HG02840 (cell line): ENCODE data around the gene NRIP2.
"Not testable (repeated sequence)": the region's sequence is repeated elsewhere in the genome, so short reads cannot be mapped to it uniquely, and the experiment has no call there.

Source experiments
- ATAC-seq: cut with Tn5 transposase; IDR thresholded peaks from one replicate; pipeline ENCODE4 v1.9.1; 2021; ENCODE audit warnings: mild to moderate bottlenecking, moderate library complexity, moderate number of reproducible peaks; ENCODE audit not compliant: unreplicated experiment, low FRiP score

NRIP2 gene

DNA sequence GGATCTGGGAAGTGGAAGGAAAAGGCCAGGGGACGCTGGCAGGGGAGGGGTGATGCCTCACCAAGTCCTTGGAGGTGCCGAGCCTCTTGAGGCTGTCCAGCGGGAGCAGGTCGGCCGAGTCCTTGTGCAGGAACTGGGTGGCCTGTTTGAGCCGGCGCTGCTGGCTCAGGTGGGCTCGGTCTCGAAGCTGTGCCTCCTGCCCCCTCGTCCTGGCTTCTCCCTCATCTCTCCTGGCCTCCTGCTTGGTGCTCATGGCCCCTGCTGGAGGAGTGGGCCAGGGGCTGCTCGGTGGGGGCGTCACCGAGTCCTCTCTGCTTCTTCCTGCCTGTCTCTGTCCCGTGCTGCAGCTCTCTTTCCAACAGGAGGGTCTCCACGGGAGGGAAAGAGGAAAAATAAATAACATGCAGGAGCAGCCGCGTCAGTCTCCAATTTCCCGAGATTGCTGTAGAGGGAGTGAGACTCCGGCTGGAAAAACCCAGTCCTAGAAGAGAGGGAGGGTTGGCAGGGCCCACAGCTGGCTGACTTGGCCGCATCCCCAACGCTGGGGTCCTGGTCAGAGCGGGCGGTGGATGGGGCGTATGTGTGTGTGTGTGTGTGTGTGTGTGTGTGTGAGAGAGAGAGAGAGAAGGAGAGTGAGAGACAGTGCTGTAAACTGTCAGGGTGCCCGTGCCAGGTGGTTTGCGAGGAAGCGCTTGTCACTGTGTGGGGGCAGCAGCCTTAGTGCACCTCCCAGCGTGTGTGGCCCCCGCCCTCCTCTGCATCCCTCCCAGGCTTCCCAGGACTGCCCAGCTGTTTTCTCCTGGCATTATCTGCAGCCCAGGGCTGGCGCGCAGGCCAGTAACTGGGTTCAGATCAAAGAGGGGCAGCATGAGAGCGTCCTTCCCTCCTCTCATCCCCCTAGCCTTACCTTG, at the start of gene NRIP2:
Gene NRIP2 (minus strand): TSS at position 455 of the 911 bp plus-strand sequence. CDS start 52 bp downstream, at position 403.
- ATAC-seq = no peak

DNA sequence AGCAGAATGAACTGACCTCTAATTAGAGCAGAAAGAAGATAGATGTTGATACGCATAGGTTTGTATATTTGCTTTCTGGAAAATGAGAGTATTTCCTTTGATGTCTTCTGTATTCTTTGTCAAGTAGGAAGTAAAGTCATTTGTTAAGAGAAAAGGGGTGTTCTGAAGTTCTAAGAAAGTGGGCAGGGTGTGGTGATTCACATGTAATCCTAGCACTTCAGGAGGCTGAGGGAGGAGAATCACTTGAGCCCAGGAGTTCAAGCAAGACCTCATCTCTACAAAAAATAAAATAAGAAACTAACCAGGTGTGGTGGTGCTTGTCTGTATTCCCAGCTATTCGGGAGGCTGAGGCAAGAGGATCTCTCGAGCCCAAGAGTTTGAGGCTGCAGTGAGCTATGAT, 45.0 kb upstream of the NRIP2 start:
- ATAC-seq = no peak

- ATAC-seq = no peak
Observed at GRCh38 chr12:2877953-2878732, 43.3 kb upstream of the NRIP2 start.

DNA sequence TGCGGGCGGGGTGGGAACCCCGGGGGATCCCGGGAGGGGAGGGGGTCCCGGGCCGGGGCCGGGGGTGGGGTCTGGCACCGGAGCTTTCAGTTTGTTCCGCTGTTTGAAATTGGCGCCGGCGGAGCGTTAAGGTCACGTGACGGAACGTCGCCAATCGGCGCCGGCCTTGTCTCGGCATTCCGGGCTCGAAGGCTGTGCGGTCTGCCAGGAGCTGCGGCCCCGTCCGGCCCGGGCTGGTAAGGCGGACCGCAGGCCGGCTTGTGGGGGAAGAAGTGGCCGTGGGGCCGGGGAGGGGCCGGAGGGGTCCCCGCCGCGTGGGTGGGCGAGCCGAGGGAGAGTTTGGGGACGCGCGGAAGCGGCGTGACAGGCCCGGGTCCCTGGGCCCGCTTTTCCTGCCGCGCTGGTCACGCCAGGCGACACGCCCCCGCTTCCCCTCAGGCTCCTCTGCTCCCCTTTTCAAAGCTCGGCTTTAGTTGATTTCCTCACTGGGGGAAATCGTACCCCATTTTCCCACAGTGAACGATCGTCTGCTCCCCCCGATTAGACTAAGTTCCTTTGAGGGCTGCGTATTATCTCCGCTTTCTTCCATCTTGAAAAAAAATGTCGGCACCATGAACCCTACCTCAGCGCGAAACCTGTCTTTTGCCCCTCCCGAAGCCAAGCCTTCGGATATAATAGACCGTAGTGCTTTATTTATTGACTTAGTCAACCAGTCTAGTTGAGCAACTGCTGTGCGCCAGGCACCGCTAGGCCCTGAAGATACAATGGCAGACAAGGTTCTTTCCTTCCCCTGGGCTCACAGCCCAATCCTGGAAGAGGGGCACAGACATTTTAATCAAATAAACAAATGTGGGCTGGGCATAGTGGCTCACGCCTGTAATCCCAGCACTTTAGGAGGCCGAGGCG, 42.5 kb upstream of the NRIP2 start, which contains the start of the genes FOXM1 and RHNO1:
Gene FOXM1 (minus strand): TSS at position 128 of the 906 bp plus-strand sequence. CDS start 2,696 bp downstream, outside the sequence.
Gene RHNO1 (plus strand): TSS at position 177 of the 906 bp plus-strand sequence. CDS start 8,144 bp downstream, outside the sequence.
- ATAC-seq = peak; percentile 73

- peak; percentile 24 for ATAC-seq
Observed at GRCh38 chr12:2876431-2877046, 41.7 kb upstream of the NRIP2 start.

DNA sequence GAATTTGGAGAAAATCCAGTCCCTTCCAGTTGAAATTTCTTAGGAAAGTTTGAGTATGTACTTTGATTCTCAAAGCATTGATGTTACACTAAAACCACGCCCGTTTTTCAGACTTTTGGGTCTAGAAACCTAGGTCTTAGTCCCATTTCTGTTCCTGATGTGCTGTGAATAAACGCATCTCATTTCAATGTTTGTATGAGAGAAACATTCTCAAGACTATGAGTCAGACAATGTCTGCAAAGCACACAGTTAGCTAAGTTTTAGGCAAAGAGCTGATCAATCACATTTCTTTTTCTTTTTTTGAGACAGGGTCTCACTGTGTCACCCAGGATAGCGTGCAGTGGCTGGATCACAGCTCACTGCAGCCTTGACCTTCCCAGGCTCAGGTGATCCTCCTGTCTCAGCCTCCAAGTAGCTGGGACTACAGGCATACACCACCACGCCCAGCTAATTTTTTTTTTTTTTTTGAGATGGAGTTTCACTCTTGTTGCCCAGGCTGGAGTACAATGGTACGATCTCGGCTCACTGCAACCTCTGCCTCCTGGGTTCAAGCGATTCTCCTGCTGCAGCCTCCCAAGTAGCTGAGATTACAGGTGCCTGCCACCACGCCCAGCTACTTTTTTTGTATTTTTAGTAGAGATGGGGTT, 34.3 kb upstream of the NRIP2 start:
- not testable (repeated sequence) for ATAC-seq

DNA sequence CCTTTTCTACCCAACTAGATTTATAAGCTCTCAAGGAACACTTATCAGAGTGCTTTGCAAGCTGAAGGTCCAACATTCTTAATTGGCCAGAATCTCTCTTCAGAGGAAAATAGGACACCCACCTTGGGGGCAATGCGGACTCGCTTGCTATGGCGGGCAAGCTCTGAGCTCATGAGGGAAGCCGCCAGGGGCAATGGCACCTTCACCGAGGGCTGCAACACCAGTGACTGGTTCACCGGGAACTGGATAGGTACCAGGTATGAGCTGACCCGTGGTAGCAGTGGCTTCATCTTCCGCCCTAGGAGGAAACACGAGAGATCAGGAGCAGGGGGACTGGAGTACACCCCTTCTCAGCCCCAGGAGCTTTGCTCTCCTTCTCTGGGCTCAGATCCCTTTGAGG, 29.4 kb upstream of the NRIP2 start:
- ATAC-seq = no peak

GRCh38 chr12:2863402-2863801, 28.6 kb upstream of the NRIP2 start:
- not testable (repeated sequence) for ATAC-seq

DNA sequence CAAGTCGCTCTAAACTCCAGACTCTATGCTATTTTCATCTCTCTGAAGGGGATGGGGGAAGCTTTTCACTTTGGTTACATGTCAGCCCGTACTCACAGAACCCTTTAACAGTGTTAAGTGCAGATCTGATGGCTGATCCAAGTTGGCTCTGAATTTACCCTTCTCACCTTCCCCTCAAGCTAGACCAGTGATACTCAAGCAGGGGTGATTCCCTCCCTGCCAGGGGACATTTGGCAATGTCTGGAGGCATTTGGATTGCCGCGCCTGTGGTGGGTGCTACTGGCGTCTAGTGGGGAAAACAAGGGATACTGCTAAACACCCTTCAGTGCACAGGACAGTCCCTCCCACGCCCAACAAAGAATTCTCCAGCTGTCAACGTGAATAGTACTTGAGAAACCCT, 28.0 kb upstream of the NRIP2 start:
- ATAC-seq = no peak

DNA sequence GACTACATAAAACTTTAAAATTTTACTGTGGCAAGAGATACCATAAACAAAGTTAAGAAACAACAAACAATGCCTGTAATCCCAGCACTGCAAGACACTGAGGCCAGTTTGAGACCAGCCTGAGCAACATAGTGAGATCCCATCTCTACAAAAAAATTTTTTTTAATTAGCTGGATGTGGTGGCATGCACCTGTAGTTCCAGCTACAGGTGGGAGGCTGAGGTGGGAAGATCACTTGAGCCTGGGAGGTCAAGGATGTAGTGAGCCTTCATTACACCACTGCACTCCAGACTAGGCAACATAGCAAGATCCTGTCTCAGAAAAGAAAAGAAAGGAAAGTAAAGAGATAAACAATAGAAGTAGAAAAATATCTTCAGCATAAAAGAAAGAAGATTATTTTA, 25.3 kb upstream of the NRIP2 start:
- ATAC-seq = no peak

- no peak for ATAC-seq
Observed at GRCh38 chr12:2858944-2859421, 24.1 kb upstream of the NRIP2 start.

DNA sequence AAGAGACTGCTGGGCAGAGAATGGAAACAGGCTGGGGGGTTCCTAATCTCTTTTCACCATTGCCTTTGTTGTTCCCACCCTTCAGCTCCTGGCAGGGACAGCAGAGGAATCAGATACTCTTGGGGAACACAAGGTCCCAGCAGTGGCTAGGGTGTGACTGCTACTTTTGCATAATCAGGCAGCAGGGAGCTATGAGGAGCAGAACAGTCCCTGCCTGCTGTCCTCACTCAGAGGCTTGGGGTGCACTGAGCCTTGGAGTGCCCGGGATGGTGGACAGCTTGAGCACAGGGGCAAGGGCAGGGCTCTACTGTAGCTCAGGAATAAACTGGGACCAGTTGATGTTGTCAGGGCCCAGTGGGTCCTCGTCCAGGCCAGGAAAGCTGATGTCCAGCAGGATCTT, 23.5 kb upstream of the NRIP2 start:
- no peak for ATAC-seq

DNA sequence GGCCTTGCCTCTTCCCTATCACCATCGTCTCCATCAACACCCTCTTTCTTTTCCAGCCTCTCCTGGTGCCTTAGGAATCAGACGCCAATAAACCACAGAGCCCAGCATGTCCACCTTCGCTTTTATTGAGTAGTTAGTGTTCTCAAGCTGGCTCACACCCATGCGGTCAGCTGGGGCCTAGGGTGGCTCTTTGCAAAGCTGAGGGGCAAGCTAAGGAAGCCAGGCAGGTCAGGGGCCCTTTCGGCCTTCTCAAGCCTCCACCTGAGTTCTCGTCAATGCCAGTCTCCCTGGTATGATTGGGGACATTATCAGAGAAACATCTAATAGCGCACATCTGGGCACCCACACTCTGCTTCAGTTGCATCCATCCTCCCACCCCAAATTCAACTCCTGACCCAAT, 22.7 kb upstream of the NRIP2 start:
- no peak for ATAC-seq

DNA sequence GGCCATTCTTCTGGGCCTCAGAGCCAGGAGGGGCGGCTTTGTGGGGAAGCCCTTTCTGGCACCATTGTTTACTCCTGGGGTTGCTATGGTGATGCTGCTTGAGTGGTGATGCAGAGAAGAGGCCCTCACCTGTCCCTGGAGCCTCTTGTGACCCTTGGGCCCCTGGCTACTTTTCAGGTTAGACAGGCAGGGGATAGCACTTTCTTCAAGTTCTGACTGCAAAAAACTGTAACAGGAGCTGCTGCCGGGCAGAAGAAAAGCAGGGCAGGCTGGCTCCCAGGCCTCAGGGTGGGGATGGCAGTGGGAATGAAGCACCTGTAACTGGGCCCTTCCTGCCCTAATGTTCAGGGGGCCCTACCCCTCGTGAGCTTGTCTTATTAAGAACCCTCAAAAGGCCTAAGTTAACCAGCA, 22.2 kb upstream of the NRIP2 start, which contains the start of gene TEX52:
Gene TEX52 (minus strand): TSS at position 19 of the 411 bp plus-strand sequence. CDS start 13 bp downstream, at position 6.
- no peak for ATAC-seq

DNA sequence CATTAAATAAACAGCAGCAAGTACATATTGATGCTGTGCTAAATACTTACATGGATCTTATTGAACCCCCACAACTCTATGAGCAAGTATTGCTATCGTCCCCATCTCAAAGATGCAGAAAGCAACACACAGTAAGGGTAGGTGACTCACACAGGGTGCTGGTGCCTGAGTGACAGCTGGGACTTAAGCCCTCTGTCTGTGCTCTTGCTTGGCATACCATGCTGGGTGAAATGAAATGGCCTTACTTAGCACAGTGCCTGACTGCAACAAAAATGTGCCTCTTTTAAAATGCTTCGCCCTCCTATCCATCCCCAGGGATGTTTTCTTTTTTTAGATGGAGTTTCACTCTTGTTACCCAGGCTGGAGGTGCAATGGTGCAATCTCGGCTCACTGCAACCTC, 21.2 kb upstream of the NRIP2 start:
- ATAC-seq = no peak

GRCh38 chr12:2855546-2855945, 20.7 kb upstream of the NRIP2 start:
- ATAC-seq = no peak

DNA sequence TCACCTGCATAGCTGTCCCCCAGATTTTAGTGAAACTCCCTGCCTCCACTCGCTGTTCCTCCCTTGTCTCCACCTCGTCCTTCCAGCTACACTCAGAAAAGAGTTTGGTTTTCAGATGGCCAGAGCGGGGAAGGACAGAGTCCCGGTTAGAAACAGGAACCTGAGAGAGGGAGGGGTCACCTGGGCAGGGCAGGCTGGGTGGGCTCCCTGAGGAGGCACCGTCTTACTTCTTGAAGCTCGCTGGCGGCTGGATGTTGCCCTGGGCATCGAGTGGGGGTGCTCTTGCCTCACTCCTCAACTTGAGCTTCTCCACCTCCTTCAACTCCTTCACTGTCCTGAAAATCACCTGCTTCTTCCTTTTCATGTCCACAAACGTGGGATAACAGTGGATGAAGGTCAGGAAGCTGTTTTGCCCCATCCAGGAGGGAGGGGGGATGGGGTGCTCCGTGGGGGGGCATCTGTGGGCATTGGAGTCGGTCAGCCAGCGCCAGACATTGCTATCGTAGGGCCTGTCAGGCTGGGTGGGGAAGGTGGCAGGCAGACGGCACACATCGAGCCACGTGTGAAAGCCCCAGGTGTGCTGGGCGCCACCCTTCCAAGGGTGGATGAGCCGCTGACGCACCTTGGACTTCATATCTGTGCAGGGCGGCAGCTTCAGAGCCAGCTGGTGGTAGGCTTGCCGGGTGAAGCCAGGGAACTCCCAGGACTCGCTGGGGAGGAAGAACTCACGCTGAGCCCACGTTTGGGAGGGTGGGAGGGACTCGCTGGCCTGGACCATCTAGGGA, 20.0 kb upstream of the NRIP2 start:
- no peak for ATAC-seq

GRCh38 chr12:2853626-2854025, 18.8 kb upstream of the NRIP2 start:
- ATAC-seq = no peak
